ENCODE measurements around the gene OTUB1.

GRCh38 chr11:64025205-64025604 lies 39.0 kb downstream of the OTUB1 start:
- TF ChIP-seq CTCF (IDR thresholded peaks at IDR 0.05) (no peak), POLR2A (IDR thresholded peaks at IDR 0.05) (no peak), POLR2AphosphoS5 (IDR thresholded peaks at IDR 0.05) (no peak), EP300 (IDR thresholded peaks at IDR 0.05) (no peak)
